ENCODE results near the gene METTL6.

The METTL6 gene

GRCh38 chr3:15449489-15450224, 22.3 kb upstream of the METTL6 start:
- Mint-ChIP-seq H3K4me1 (no peaks in the 10 kb centered on the region), H3K27me3 (ENCODE audit: low read depth, poor library complexity) (peaks cover 3% of the 10 kb centered on the region), H3K36me3 (ENCODE audit: low read depth) (peaks cover 40% of the 10 kb centered on the region), H3K27ac (no peak overlapping the region), H3K9me3 (no peaks in the 10 kb centered on the region), H3K4me3 (no peak overlapping the region)
- TF ChIP-seq CTCF (IDR thresholded peaks at IDR 0.05), result no peak
- no peak for DNase-seq

- H3K36me3 Mint-ChIP-seq (ENCODE audit: low read depth), result peaks cover 61% of the 10 kb centered on the region
- no peak for DNase-seq
- H3K4me3 Mint-ChIP-seq, result no peak overlapping the region
- no peaks in the 10 kb centered on the region for H3K4me1 Mint-ChIP-seq
- no peak overlapping the region for H3K27ac Mint-ChIP-seq
- no peak for TF ChIP-seq CTCF (IDR thresholded peaks at IDR 0.05)
- no peaks in the 10 kb centered on the region for H3K9me3 Mint-ChIP-seq
- no peaks in the 10 kb centered on the region for H3K27me3 Mint-ChIP-seq (ENCODE audit: low read depth, poor library complexity)
Measured at GRCh38 chr3:15443826-15444524, 16.6 kb upstream of the METTL6 start.

- no peak for TF ChIP-seq CTCF (IDR thresholded peaks at IDR 0.05)
- no peak for DNase-seq
- no peak overlapping the region for H3K4me3 Mint-ChIP-seq
- no peaks in the 10 kb centered on the region for H3K4me1 Mint-ChIP-seq
- H3K27me3 Mint-ChIP-seq (ENCODE audit: low read depth, poor library complexity), result no peaks in the 10 kb centered on the region
- no peak overlapping the region for H3K27ac Mint-ChIP-seq
- H3K36me3 Mint-ChIP-seq (ENCODE audit: low read depth), result peaks cover 72% of the 10 kb centered on the region
- H3K9me3 Mint-ChIP-seq, result no peaks in the 10 kb centered on the region
Measured at GRCh38 chr3:15440891-15441290, 13.5 kb upstream of the METTL6 start.

- H3K27ac Mint-ChIP-seq, result no peak overlapping the region
- no peaks in the 10 kb centered on the region for H3K9me3 Mint-ChIP-seq
- TF ChIP-seq CTCF (IDR thresholded peaks at IDR 0.05), result no peak
- H3K27me3 Mint-ChIP-seq (ENCODE audit: low read depth, poor library complexity), result no peaks in the 10 kb centered on the region
- DNase-seq, result no peak
- H3K4me3 Mint-ChIP-seq, result no peak overlapping the region
- H3K4me1 Mint-ChIP-seq, result no peaks in the 10 kb centered on the region
- H3K36me3 Mint-ChIP-seq (ENCODE audit: low read depth), result peaks cover 69% of the 10 kb centered on the region
Measured at GRCh38 chr3:15439476-15439875, 12.1 kb upstream of the METTL6 start.

GRCh38 chr3:15438983-15439382, 11.6 kb upstream of the METTL6 start:
- Mint-ChIP-seq H3K27me3 (ENCODE audit: low read depth, poor library complexity) (no peaks in the 10 kb centered on the region), H3K4me1 (no peaks in the 10 kb centered on the region), H3K9me3 (no peaks in the 10 kb centered on the region), H3K36me3 (ENCODE audit: low read depth) (peaks cover 71% of the 10 kb centered on the region), H3K4me3 (no peak overlapping the region), H3K27ac (no peak overlapping the region)
- DNase-seq, result no peak
- TF ChIP-seq CTCF (IDR thresholded peaks at IDR 0.05), result no peak

- no peak for DNase-seq
- Mint-ChIP-seq H3K27ac (no peak overlapping the region), H3K4me1 (no peaks in the 10 kb centered on the region), H3K36me3 (ENCODE audit: low read depth) (peaks cover 67% of the 10 kb centered on the region), H3K4me3 (no peak overlapping the region), H3K9me3 (no peaks in the 10 kb centered on the region), H3K27me3 (ENCODE audit: low read depth, poor library complexity) (no peaks in the 10 kb centered on the region)
- no peak for TF ChIP-seq CTCF (IDR thresholded peaks at IDR 0.05)
Measured at GRCh38 chr3:15436246-15436645, 8.9 kb upstream of the METTL6 start.

All from nephron progenitor cell (in vitro differentiated cells).